MCF 10A (cell line): ENCODE data around the gene NUP98. TPM values are rescaled to one million over a fixed set of nuclear protein-coding genes. Genes with fewer than 3 reads are reported as not detected.

Experiments
- BruUV-seq: library from RNA; stranded (reverse); fragments of 400-500 nt; replicated peaks from 2 replicates; lab custom pipeline; 2021; lab: Mats Ljungman, UMichigan
- CTCF ChIA-PET: fragments of 300-600 bp; sonication (Branson Sonifier 250); formaldehyde crosslinking; extraction: SDS; loops from one replicate; lab custom pipeline; 2021; ENCODE audit warnings: antibody characterized with exemption, inconsistent platforms; lab: Yijun Ruan, JAX
- POLR2A ChIA-PET: fragments of 300-600, 350-650 bp; sonication (Branson Sonifier 250); formaldehyde crosslinking; extraction: SDS; loops from one replicate; lab custom pipeline; 2020; ENCODE audit warnings: antibody characterized with exemption, inconsistent platforms; lab: Yijun Ruan, JAX
- DNase-seq: peaks from one replicate; pipeline ENCODE4 v3.0.0-alpha.2; 2018; ENCODE audit not compliant: unreplicated experiment
- H3K27ac Mint-ChIP-seq: one replicate; pipeline ENCODE4 v1.8.0; 2022; ENCODE audit warnings: mild to moderate bottlenecking, low read depth, mixed read lengths; ENCODE audit not compliant: unreplicated experiment
- H3K27me3 Mint-ChIP-seq: one replicate; pipeline ENCODE4 v1.8.0; 2022; ENCODE audit warnings: mixed read lengths; ENCODE audit not compliant: insufficient read depth, unreplicated experiment
- H3K36me3 Mint-ChIP-seq: one replicate; pipeline ENCODE4 v1.8.0; 2022; ENCODE audit warnings: mild to moderate bottlenecking, moderate library complexity, mixed read lengths; ENCODE audit not compliant: insufficient read depth, unreplicated experiment
- H3K4me1 Mint-ChIP-seq: one replicate; pipeline ENCODE4 v1.8.0; 2022; ENCODE audit warnings: mixed read lengths; ENCODE audit not compliant: insufficient read depth, unreplicated experiment
- H3K4me3 Mint-ChIP-seq: one replicate; pipeline ENCODE4 v1.8.0; 2022; ENCODE audit warnings: mild to moderate bottlenecking, moderate library complexity, mixed read lengths; ENCODE audit not compliant: unreplicated experiment
- H3K9me3 Mint-ChIP-seq: one replicate; pipeline ENCODE4 v1.8.0; 2022; ENCODE audit warnings: mixed read lengths; ENCODE audit not compliant: unreplicated experiment
- CTCF ChIP-seq: fragments of 200-600 bp; IDR thresholded peaks from one replicate; pipeline ENCODE4 v1.8.0; 2022; ENCODE audit warnings: antibody characterized with exemption, mild to moderate bottlenecking; ENCODE audit not compliant: unreplicated experiment
- intact Hi-C: fragments of 100-400 bp; cut with micrococcal nuclease; formaldehyde crosslinking; loops from 2 replicates; pipeline ENCODE4 v1.14.1; 2022
- total RNA-seq: library from RNA; stranded (reverse); gene quantifications from 2 replicates; pipeline ENCODE4 v1.2.3, GENCODE V29; 2022

Gene NUP98
- total RNA-seq, 1 experiment from 2014 or later, result 83.7 TPM

- H3K4me3 Mint-ChIP-seq, result no peak overlapping the region
- DNase-seq, result no peak
- TF ChIP-seq CTCF, result no peak
- POLR2A ChIA-PET, result no interaction called here
- H3K4me1 Mint-ChIP-seq, result no peaks in the 10 kb centered on the region
- H3K27ac Mint-ChIP-seq, result no peak overlapping the region
- intact Hi-C loops, result loop anchor here (10.0 kb wide), 1 partner anchor 347 kb away; no protein-coding TSS in a partner anchor
- BruUV-seq, result no TSS peak
- H3K36me3 Mint-ChIP-seq, result no peaks in the 10 kb centered on the region
- CTCF ChIA-PET, result interaction anchor here (0.5 kb wide), 1 partner anchor 343 kb away, joined by 3 read pairs; no protein-coding TSS in a partner anchor
- no peaks in the 10 kb centered on the region for H3K27me3 Mint-ChIP-seq
- no peaks in the 10 kb centered on the region for H3K9me3 Mint-ChIP-seq
Measured at GRCh38 chr11:3802011-3802790, 4.8 kb upstream of the NUP98 start.

- no peaks in the 10 kb centered on the region for H3K9me3 Mint-ChIP-seq
- no peak for DNase-seq
- peaks cover 13% of the 10 kb centered on the region for H3K36me3 Mint-ChIP-seq
- intact Hi-C loops, result loop anchor here (10.0 kb wide), 1 partner anchor 345 kb away; no protein-coding TSS in a partner anchor
- POLR2A ChIA-PET, result interaction anchor here (1.0 kb wide), 1 partner anchor 9 kb away, joined by 3 read pairs; no protein-coding TSS in a partner anchor
- no TSS peak for BruUV-seq
- H3K4me3 Mint-ChIP-seq, result no peak overlapping the region
- H3K27me3 Mint-ChIP-seq, result no peaks in the 10 kb centered on the region
- TF ChIP-seq CTCF, result no peak
- H3K27ac Mint-ChIP-seq, result peak overlapping the region; percentile 46
- H3K4me1 Mint-ChIP-seq, result peaks cover 9% of the 10 kb centered on the region
- CTCF ChIA-PET, result interaction anchor here (0.6 to 4.1 kb wide), 5 partner anchors 9 to 191 kb away, joined by 3 to 43 read pairs (median 3); partner anchors contain the start of gene PGAP2
Measured at GRCh38 chr11:3799873-3800272, 2.5 kb upstream of the NUP98 start.

- TF ChIP-seq CTCF, result no peak
- Mint-ChIP-seq H3K9me3 (no peaks in the 10 kb centered on the region), H3K27me3 (no peaks in the 10 kb centered on the region), H3K36me3 (peaks cover 21% of the 10 kb centered on the region), H3K4me3 (peak overlapping the region; percentile 86), H3K4me1 (peaks cover 9% of the 10 kb centered on the region), H3K27ac (peak overlapping the region; percentile 46)
- POLR2A ChIA-PET, result interaction anchor here (1.0 to 4.5 kb wide), 3 partner anchors 8 to 20 kb away, joined by 3 to 61 read pairs (median 4); partner anchors contain the start of gene PGAP2
- intact Hi-C loops, result no loop called here
- BruUV-seq, result no TSS peak
- DNase-seq, result no peak
- CTCF ChIA-PET, result interaction anchor here (0.6 to 4.1 kb wide), 4 partner anchors 10 to 190 kb away, joined by 3 to 43 read pairs (median 4); partner anchors contain the start of gene PGAP2
Measured at GRCh38 chr11:3799143-3799542, 1.8 kb upstream of the NUP98 start.

- Mint-ChIP-seq H3K27ac (peak overlapping the region; percentile 93), H3K9me3 (no peaks in the 10 kb centered on the region), H3K27me3 (no peaks in the 10 kb centered on the region), H3K36me3 (peaks cover 43% of the 10 kb centered on the region), H3K4me3 (peak overlapping the region; percentile 86), H3K4me1 (peaks cover 9% of the 10 kb centered on the region)
- POLR2A ChIA-PET, result interaction anchor here (0.8 to 5.4 kb wide), 10 partner anchors 9 to 297 kb away, joined by 3 to 61 read pairs (median 5); partner anchors contain the start of genes PGAP2 and RHOG
- CTCF ChIA-PET, result interaction anchor here (0.7 to 4.1 kb wide), 4 partner anchors 12 to 248 kb away, joined by 3 to 43 read pairs (median 6); partner anchors contain the start of gene PGAP2
- intact Hi-C loops, result loop anchor here (1.0 kb wide), 1 partner anchor 44 kb away; no protein-coding TSS in a partner anchor
- DNase-seq, result no peak
- no peak for TF ChIP-seq CTCF
- no TSS peak for BruUV-seq
Measured at GRCh38 chr11:3796801-3797328, 489 bp downstream of the NUP98 start.
